ENCODE results near the gene RAD51AP1. TPM values are rescaled to one million over a fixed set of nuclear protein-coding genes. Genes with fewer than 3 reads are reported as not detected.

Gene RAD51AP1
- total RNA-seq, 1 donor from 2014 or later, result 5.6 TPM

DNA sequence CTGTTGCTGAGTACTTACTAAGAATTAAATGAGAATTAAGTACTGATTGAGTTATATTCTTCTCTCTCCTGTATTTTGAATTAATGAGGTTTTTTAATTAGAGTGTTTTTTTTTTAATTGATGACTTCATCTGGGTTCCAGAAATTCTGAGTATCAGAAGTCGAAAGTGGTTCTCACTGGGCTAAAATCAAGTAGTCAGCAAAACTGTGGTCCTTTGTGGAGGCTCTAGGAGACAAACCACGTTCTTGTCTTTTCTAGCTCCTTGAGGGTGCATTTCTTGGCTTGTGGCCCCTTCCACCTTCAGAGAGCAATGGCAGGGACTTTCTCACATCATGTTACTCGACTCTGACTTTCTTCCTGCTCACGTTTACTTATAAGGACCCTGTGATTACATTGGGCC is 15.3 kb downstream of the RAD51AP1 start:
- peaks cover 7% of the 10 kb centered on the region for H3K36me3 Mint-ChIP-seq (ENCODE audit: low read depth)
- ChIA-PET CTCF (no interaction called here), POLR2A (no interaction called here)
- H3K4me1 Mint-ChIP-seq, result no peaks in the 10 kb centered on the region
- H3K4me3 Mint-ChIP-seq, result no peak overlapping the region
- H3K27ac Mint-ChIP-seq, result no peak overlapping the region
- TF ChIP-seq CTCF (IDR thresholded peaks at IDR 0.05), result no peak
- H3K27me3 Mint-ChIP-seq, result no peaks in the 10 kb centered on the region
- no peaks in the 10 kb centered on the region for H3K9me3 Mint-ChIP-seq
- intact Hi-C loops (cut with micrococcal nuclease), result no loop called here
- DNase-seq, result no peak
- no peak for ATAC-seq (ENCODE audit: low read depth)

DNA sequence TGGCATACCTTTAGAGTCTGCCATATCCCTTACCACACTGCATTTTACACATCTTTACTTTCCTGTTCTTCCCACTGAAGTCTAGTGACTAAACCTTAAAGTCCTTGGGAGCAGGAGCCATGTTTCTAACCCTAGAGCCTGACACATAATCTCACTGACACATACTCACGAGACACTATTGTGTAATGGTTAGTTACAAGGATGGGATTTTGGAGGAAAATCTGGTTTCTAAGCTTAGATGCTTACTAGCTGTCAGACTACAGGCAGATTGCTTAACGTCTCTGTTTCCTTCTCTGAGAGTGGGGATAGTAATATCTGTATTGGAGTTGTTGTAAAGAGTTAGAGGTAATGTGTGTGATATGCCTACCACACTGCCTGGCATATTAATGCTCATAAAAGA is 17.1 kb downstream of the RAD51AP1 start:
- Mint-ChIP-seq H3K4me1 (no peaks in the 10 kb centered on the region), H3K27ac (no peak overlapping the region), H3K36me3 (ENCODE audit: low read depth) (peaks cover 6% of the 10 kb centered on the region), H3K4me3 (no peak overlapping the region), H3K27me3 (no peaks in the 10 kb centered on the region), H3K9me3 (no peaks in the 10 kb centered on the region)
- ChIA-PET POLR2A (no interaction called here), CTCF (no interaction called here)
- intact Hi-C loops (cut with micrococcal nuclease), result no loop called here
- ATAC-seq (ENCODE audit: low read depth) (no peak), DNase-seq (no peak)
- TF ChIP-seq CTCF (IDR thresholded peaks at IDR 0.05), result no peak

DNA sequence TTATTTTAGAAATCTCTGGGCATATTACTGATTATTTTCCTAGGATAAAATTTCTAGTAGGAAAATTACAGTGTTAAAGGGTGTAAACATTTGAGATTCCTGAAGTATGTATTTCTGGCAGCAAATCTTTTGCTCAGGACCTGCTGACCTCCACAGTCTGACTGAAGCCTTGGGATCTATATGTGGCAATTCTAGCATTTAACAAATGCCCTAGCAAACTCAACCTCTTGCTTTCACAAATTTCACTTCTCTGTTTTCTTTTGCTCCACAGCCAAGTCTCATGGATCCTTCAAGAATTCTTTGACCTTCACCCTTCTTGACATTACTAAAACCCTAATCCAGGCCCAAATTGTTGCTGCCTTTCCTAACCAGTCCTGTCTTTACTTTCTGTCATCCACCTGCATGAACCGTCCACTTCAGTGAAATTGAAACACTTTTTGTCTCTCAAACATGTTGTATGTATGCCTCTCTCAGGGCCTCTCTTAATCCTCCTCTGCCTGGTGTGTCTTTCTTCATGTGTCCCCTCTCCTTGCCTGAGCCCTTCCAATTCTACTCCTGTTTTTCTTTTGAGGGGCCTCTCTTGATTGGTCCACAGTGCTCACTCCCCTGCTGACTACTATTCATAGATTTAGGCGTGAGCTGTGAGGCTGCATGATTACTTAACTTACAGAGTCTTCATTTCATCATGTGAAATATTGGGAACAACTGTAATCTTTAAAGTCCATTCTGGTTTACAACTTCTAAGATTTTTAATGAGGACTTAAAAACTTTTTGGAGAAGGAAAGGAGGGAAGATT is 18.2 kb downstream of the RAD51AP1 start:
- Mint-ChIP-seq H3K4me3 (no peak overlapping the region), H3K9me3 (no peaks in the 10 kb centered on the region), H3K27ac (no peak overlapping the region), H3K4me1 (peaks cover 2% of the 10 kb centered on the region), H3K27me3 (no peaks in the 10 kb centered on the region), H3K36me3 (ENCODE audit: low read depth) (peaks cover 6% of the 10 kb centered on the region)
- TF ChIP-seq CTCF (IDR thresholded peaks at IDR 0.05), result no peak
- intact Hi-C loops (cut with micrococcal nuclease), result no loop called here
- ChIA-PET CTCF (no interaction called here), POLR2A (no interaction called here)
- no peak for ATAC-seq (ENCODE audit: low read depth)
- DNase-seq, result no peak

- peaks cover 7% of the 10 kb centered on the region for H3K4me1 Mint-ChIP-seq
- ChIA-PET POLR2A (no interaction called here), CTCF (no interaction called here)
- ATAC-seq (ENCODE audit: low read depth) (no peak), DNase-seq (no peak)
- no peaks in the 10 kb centered on the region for H3K9me3 Mint-ChIP-seq
- intact Hi-C loops (cut with micrococcal nuclease), result no loop called here
- TF ChIP-seq CTCF (IDR thresholded peaks at IDR 0.05), result no peak
- H3K27me3 Mint-ChIP-seq, result no peaks in the 10 kb centered on the region
- peaks cover 6% of the 10 kb centered on the region for H3K36me3 Mint-ChIP-seq (ENCODE audit: low read depth)
- no peak overlapping the region for H3K4me3 Mint-ChIP-seq
- no peak overlapping the region for H3K27ac Mint-ChIP-seq
Measured at GRCh38 chr12:4557586-4557985, 18.9 kb downstream of the RAD51AP1 start.

DNA sequence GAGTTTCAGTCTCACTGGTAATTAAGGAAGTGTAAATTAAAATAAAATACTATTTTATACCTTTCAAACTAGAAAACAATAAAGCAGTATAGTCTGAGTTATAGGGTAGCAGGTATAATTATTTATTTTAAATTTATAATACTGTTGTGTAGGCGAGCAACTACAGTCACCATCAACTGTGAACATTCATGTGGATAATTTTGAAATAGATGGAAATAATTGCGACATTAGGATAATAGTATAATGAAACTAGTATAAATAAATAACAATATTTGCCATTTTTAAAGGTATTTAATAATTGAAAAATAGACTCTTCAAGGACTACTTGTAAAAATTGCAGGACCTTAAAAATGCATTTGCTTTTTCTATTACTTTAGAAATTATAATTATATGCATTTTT is 19.5 kb downstream of the RAD51AP1 start:
- H3K9me3 Mint-ChIP-seq, result no peaks in the 10 kb centered on the region
- H3K4me3 Mint-ChIP-seq, result no peak overlapping the region
- CTCF ChIA-PET, result no interaction called here
- intact Hi-C loops (cut with micrococcal nuclease), result no loop called here
- no peak for ATAC-seq (ENCODE audit: low read depth)
- TF ChIP-seq CTCF (IDR thresholded peaks at IDR 0.05), result no peak
- DNase-seq, result no peak
- POLR2A ChIA-PET, result no interaction called here
- no peaks in the 10 kb centered on the region for H3K27me3 Mint-ChIP-seq
- H3K4me1 Mint-ChIP-seq, result peaks cover 10% of the 10 kb centered on the region
- H3K36me3 Mint-ChIP-seq (ENCODE audit: low read depth), result peaks cover 4% of the 10 kb centered on the region
- no peak overlapping the region for H3K27ac Mint-ChIP-seq

All from activated B cell treated with CpG ODN at 0.5 μM for 24 hours (primary cell).